ENCODE measurements around the gene LRRC3C. TPM values are rescaled to one million over a fixed set of nuclear protein-coding genes. Genes with fewer than 3 reads are reported as not detected.
"Not testable (repeated sequence)": the region's sequence is repeated elsewhere in the genome, so short reads cannot be mapped to it uniquely, and the experiment has no call there.

Gene LRRC3C, protein sequence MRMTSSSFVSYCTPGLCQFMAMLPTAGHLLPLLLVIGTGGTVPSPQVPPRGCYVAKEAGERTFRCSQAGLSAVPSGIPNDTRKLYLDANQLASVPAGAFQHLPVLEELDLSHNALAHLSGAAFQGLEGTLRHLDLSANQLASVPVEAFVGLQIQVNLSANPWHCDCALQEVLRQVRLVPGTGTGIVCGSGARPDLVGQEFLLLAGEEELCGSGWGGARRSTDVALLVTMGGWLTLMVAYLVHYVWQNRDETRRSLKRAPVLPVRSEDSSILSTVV
- not detected for polyA plus RNA-seq (ENCODE audit: insufficient read length)
- long read RNA-seq, donor 1, result 0 reads
- long read RNA-seq, donor 2, result 0 reads
- long read RNA-seq, donor 3, result 0 reads
- long read RNA-seq, donor 4, result 0 reads
- long read RNA-seq, donor 5, result 0 reads
- long read RNA-seq, donor 6, result 0 reads
- long read RNA-seq, donor 7, result 0 reads
- long read RNA-seq, donor 8, partial matches to known transcripts, result 0 of 1 reads
- long read RNA-seq, donor 8, other reads (novel, unspliced or antisense), result 0 of 1 reads

DNA sequence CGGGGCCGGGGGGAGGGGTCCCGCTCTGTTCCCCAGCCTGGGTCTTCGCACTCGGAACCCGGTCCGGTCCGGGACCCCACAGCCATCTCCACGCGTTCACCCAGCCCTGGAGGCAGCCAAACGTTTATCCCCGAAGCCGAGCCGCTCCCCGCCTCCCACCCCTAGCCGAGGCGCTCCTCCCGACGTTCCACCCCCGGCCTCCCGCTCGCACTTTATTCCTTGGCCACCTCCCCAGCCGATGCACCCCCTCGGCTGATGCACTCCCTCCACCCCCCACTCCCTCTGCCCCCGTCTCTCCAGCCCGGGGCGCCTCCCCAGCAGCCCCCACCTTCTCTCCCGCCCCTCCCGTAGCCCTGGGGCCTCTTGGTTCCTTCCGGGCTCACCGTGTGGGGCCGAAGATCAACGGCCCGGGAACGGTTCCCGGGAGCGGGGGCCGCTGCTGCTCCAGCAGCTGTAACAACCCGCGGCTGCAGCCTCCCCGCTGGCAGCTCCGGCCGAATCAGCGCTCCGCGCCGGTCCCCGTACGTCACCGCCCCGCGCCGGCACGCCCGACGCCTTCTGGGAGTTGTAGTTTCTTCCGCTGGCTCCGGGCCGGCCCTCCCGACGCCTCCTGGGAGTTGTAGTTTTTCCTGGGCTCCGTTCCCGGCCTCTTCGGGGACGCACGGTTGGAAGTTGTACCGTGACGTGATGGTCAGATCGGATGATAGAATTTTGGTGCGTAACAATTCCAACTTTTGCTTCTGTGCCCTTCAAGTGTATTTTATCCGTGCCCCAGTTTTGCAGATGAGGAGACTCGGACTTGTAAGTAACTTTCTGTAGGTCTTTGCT, at the start of gene LRRC3C, which contains the start of gene ORMDL3:
LRRC3C (plus strand) TSS at position 632 of the 828 bp plus-strand sequence. CDS start 13,792 bp downstream, outside the sequence.
ORMDL3 (minus strand) TSS at position 501 of the 828 bp plus-strand sequence. CDS start 3,398 bp downstream, outside the sequence.
- peak; percentile 93 for DNase-seq

DNA sequence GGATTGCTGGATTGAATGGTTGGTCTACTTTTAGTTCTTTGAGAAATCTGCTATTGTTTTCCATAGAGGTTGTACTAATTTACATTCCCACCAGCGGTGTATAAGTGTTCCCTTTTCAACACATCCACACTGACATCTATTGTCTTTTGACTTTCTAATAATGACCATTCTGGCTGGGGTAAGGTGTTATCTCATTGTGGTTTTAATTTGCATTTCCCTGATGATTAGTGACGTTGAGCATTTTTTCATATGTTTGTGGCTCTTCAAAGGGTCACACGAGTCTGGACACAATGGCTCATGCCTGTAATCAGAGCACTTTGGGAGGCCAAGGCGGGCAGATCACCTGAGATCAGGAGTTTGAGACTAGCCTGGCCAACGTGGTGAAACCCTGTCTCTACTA, 41.4 kb upstream of the LRRC3C start:
- DNase-seq, result not testable (repeated sequence)

DNA sequence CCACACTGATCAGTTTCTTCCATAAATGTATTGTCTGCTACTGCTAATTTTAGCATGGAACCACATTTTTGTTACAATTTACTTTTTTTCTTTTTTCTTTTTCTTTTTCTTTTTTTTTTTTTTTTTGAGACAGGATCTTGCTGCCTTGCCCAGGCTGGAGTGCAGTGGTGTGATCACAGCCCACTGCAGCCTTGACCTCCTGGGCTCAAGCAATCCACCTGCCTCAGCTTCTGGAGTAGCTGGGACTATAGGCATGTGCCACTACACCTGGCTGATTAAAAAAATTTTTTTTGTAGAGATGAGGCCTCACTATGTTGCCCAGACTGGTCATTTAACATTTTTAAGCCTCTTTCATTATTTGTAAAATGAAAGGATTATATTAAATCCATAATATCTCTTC, 40.5 kb upstream of the LRRC3C start:
- no peak for DNase-seq

DNA sequence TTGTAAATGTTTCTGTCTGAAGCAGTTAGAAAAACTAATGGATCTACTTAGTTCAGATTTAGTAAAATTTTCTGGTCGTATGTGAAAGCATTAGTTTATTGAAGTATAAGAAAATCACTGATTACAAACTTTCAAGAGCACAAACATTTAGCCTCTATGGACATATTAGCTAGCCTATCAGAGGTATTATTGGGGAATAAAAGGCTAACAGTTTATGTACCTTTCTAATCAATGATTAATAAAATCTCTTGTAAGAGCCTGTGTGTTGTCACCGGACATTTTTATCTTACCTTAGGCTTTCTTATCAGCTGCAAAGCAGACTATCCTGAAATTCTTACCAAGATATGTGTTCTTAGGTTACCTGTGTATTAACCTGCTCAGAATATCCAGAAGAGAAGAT, 38.3 kb upstream of the LRRC3C start:
- no peak for DNase-seq

DNA sequence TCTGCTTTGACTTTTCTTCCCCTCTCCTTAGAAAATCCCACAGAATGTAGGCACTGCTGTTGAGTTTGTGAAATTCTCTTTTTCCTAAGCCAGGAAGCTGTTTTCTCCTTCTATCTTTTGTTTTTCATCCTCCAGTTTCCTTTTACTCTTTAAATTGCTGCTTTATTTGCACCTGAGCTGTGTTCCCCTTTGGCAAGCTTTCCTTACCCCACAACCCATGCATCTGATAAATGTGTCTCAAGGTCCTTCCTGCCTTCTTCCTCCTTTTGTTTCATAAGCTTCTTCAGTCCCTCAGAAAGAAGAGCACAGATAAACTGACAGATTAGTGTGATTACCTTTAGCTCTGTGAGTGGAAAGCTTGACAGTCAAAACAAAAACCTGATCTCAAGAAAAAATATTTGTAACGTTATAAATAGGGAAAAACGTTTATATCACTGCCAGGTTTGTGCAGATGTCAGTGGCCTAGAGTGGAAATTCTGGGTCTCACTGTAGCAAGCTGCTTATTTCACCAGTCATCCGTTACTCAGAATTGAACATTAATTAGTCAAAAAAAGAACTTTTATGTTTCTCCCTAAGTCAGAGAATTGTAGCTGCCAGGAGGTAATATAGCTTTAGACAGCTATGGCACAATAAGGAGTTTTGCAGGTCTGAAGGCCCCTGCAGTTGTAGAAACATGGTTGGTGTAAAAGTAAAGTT, 32.7 kb upstream of the LRRC3C start:
- no peak for DNase-seq

DNA sequence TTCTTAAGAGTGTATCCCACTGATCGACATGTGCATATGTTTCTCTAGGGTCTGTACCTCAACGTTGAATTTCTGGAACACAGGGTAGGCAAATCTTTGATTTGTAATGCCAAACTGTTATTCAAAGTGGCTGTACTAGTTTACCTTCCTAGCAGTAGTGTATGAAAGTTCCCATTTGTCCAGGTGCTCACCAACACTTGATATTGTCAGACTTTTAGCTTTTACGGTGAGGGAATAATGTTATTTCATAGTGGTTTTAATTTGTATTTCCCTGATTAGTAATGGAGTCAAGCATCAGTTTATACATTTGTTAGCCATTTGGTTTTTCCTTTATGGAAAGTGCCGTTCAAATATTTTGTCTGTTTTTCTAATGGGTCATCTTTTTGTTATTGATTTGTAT, 29.4 kb upstream of the LRRC3C start:
- no peak for DNase-seq

DNA sequence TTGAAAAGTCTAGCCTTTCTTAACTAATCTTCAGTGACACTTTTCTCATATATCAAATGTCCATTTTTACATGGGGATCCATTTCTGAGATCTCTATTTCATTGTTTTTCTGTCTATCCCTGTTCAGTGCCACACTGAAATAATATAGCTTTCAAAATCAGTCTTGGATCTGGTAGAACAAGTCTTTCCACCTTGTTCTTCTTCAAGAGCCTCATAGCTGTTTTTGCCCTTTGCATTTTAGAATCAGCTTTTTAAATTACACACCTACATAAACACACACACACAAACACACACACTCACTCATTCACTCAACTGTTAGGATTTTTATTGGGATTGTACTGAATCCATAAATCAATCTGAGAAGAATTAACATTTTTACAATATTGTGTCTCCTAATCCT, 28.3 kb upstream of the LRRC3C start:
- DNase-seq, result no peak

DNA sequence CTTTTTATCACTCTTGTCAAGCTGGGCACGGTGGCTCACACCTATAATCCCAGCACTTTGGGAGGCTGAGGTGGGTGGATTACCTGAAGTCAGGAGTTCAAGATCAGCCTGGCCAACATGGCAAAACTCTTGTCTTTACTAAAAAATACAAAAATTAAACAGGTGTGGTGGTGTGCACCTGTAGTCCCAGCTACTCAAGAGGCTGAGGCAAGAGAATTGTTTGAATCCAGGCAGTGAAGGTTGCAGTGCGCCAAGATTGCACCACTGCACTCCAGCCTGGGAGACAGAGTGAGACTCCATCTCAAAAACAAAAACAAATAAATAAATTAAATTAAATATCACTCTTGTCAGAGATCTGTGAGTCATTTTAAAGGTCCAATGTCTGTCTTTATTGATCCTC, 25.5 kb upstream of the LRRC3C start:
- not testable (repeated sequence) for DNase-seq

DNA sequence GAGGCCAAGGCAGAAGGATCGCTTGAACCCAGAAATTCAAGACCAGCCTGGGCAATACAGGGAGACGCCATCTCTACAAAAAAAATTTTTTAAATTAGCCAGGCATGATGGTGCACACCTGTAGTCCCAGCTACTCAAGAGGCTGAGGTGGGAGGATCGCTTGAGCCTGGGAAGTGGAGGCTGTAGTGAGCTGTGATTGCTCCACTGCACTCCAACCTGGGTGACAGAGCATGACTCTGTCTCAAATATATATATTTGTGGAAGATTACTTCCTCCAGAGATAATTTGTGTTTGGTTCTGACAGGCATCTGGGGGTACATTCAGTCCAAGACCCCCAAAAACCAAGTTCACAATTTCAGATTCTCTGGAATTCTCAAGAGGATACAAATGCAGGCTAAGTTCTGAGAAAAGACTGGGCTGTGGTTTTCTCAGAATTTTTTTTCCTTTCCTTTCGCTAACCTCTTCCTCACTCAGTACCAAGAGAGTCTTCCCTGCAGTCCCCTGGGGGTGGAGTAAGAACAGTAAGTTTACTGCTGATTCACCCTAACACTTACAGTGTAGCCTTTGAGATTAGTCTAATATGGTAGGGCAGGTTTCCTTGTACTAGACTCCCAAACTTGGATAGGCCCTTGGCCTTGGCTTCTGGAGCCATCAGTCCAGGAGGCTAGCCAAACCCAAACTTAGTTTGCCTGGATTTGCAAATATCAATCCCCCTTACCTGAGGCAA, 24.2 kb upstream of the LRRC3C start:
- DNase-seq, result no peak

DNA sequence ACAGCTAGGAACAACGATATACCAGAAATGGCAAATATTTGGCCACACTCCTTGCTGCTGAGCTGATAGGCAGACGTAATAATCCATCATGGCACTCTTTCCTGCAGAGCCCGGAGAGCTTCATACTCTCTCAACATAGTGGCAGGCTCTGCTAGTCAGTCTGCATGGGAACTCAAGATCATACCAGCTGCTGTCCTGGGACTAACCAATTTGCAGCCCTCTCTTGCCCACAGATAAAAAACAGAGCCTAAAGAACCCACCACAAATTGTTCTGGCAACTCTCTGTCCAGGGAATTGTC, 22.6 kb upstream of the LRRC3C start:
- DNase-seq, result no peak

DNA sequence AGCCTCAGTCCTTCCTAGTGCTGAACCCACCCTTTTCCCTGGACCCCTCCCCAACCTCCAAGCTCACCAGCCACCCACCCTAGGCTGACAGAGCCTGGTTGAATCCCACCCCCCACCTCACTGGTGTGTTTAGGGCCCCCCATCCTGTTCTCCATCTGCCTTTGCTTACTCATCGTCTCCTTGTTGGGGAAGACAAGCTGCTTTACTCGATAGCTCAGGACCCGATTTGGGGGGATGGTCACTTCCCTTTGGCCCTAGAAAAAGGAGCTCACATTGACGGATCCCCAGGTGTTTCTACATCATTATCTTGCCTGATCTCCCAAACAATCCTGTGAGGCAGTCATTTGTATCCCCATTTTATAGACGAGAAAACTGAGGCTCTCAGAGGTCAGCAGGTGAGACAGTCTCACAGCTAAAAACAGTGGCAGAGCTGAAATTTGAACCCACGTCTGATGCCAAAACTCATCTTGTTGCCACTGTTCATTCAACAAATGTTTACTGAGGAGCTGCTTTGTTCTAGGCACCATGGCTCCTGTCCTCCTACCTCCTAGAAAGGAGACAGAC, 18.7 kb upstream of the LRRC3C start:
- DNase-seq, result no peak

DNA sequence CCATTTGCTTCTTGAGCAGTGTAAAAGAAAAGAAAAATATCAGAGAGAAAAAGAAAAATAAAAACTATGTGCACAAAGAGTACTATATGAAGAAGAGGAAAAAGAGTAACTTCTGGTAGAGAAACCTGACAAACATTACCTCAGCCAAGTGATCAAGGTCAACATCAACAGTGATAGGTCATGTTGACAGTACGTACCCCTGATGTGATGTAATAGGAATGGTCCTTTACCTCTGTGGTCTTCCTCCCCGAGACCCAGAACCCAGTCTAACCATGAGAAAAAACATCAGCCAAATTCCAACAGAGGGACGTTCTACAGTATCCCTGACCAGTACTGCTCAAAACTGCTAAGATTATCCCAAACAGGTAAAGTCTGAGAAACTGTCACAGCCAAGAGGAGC, 13.5 kb upstream of the LRRC3C start:
- DNase-seq, result no peak

DNA sequence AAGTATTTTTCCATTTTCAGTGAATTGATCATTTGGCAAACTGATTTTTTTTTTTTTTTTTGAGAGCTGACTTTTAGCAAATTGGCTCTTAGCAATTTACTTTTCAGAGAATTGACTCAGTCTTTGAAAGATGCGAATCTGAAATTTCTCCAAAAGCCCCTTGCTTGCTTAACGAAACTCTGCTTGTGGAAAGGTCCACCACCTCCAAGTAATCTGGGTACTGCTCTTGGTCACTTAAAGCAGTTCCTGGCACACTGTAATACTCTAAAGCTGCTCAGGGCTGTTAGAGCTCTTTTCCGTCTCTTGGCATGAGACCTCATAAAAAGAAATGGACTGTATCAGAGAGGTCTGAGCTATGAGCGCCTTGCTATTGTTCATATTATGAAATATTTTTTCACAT, 12.0 kb upstream of the LRRC3C start:
- DNase-seq, result no peak

DNA sequence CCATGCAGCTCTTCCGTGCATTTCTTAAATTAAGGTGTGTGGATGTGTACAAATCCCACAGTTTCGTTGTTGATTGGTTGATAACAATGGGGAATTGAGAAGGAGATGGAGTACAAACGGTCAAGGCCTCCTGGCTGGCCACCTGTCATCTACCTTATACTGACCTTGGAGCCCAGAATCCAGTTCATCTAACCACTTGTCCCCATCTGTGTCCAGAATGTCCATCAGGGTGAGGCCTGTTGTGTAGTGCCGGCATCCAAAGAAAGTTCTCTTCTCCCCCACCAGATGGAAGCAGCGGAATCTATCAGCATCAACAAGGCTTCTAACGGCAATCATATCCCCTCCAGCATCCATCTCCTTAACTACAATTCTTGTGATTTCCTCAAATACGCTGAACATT, 10.6 kb upstream of the LRRC3C start:
- DNase-seq, result no peak

DNA sequence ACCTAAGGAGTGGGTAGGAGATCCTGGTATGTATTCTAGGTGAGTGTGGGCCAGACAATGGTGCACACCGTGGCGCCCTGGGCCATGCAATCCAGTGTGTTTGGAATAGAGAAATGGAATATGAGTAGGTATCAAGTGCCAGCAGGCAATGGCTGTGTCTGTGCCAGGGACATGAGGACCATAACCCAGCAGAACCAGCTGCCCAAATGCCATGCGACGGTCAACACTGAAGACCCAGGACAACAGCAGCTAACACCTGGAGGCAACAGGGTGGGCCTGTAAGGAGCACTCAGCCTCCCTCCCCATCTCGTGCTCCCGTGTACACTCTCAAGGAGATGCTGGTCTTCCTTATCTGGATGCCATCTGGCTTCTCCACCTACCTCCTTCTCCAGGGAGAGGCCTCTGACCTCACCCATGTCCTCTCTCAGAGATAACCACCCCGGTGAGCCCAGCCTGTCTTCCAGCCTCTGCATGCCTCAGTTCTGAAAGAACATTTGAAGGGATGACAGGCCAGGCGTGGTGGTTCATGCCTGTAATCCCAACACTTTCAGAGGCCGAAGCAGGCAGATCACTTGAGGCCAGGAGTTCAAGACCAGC, 8.3 kb upstream of the LRRC3C start:
- no peak for DNase-seq

DNA sequence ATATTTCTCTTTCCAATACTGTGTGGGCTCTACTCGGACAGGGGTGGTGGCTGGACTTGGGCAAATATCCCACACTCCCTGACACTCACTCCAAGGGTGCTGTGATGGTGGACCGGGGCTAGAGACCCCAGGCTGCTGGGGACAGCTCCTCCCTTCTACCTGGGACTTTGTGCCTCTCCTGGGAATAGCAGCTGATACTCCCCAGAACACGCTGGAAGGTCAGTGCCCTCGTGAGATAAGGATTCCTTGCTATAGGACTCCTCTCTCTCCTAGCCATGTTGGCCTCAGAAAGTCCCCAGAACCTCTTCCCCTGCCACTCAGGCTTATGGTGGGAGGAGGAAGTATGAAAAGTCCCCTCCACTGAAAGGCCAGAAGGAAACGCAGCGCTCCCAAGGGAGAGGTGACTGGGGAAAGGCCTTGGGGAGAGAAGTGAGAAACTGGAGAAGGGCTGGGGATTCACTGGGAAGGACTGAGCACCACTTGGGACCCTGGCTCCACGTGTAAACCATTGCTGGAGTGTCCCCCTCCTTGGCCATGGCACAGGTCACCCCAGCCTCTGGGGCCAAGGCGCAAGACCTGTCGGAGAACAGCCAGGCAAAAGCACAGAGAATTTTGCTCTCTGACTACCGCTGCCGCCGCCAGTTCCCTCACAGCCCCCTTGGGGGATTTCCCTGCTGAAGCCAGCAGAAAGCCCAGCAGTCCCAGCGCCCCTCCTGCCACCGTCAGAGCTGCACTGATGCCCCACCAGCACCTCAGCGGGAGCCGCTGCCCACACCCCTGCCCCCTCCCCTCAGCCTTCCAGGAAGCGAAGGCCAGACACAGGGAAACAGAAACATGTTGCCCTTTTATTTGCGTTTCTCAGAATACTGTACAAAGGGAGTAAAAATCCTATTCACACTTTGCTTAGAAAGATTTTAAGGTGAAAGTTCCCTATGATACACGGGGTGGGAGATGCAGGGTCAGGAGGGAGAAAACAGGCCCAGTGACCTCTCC, 7.0 kb upstream of the LRRC3C start:
- DNase-seq, result no peak

DNA sequence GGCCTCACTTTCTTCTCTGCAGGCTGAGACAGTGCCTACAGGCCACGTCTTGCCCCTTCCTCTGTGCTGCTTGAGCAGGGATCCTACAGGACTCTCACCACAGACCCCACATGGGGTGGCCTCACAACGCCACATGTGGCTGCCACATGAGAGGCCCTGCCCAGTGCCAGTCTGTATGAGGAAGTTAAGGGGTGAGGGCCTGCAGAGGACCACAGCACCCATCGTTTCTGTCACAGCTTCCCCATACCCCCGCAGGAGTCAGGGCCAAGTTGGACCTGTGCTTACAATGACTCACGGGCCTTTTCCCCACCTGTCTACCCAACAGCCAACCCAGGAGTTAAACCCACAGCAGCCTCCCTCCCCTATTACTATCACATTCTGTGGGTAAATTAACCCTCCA, 6.2 kb upstream of the LRRC3C start:
- no peak for DNase-seq

DNA sequence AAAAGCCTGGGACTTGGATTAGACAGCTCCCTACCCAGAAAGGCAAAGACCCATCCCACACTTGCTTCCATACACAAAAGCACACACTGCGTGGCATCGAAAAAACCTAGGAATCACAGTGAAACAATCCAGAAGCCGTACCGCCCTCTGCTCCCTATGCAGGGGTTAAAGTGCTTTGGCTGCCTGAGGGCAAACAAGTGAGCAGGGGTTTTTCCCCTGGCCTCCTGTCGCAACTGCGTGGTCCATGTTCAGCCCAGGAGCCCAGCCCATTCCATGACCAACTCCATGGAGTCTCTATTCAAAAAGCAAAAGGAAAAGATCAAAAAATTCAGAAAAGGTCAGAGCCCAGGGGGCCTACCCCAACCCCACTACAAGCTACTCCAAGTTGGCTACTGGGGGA, 5.5 kb upstream of the LRRC3C start:
- no peak for DNase-seq

DNA sequence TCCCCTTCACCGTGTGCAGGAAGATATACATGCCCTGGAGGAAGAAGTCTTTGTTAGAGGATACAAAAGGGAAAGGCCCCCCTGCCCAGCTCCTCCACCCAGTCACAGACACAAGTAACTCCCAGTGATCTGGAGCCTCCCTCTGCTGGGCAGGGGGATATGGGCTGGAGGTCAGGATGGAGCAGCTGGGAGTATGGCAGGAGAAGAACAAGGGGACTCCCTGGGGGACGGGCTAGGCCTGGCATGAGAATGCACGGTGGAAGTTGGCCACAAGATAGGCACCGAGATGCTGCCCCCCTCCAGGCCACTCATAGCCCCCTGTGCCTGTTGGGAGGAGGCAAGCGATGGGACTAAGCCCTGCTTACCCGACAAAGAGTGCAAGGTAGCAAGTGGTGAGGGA, 4.3 kb upstream of the LRRC3C start:
- no peak for DNase-seq
